Measurements from ENCODE around the gene FGF2. TPM values are rescaled to one million over a fixed set of nuclear protein-coding genes. Genes with fewer than 3 reads are reported as not detected.

Gene FGF2
- 69.2 and 86.5 TPM in 2 replicates for total RNA-seq

DNA sequence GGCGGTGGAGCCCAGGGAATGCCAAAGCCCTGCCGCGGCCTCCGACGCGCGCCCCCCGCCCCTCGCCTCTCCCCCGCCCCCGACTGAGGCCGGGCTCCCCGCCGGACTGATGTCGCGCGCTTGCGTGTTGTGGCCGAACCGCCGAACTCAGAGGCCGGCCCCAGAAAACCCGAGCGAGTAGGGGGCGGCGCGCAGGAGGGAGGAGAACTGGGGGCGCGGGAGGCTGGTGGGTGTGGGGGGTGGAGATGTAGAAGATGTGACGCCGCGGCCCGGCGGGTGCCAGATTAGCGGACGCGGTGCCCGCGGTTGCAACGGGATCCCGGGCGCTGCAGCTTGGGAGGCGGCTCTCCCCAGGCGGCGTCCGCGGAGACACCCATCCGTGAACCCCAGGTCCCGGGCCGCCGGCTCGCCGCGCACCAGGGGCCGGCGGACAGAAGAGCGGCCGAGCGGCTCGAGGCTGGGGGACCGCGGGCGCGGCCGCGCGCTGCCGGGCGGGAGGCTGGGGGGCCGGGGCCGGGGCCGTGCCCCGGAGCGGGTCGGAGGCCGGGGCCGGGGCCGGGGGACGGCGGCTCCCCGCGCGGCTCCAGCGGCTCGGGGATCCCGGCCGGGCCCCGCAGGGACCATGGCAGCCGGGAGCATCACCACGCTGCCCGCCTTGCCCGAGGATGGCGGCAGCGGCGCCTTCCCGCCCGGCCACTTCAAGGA lies at the start of gene FGF2:
Gene FGF2, plus strand, starts transcription at position 279 of the 705 bp plus-strand sequence. Its CDS starts 344 bp downstream, at position 623.
- peak within 1 kb of the TSS; percentile 90 for H3K4me2 ChIP-seq (ENCODE audit: insufficient read depth, low read length)
- no peaks in the 10 kb centered on the region for H3K9me3 ChIP-seq (ENCODE audit: low read depth, low read length)
- no peaks in the 10 kb centered on the region for H3K27me3 ChIP-seq (ENCODE audit: insufficient read depth, low read length)
- TF ChIP-seq CTCF (IDR thresholded peaks at IDR 0.05; ENCODE audit: extremely low read depth, low read depth, low read length) = no peak
- DNase-seq (ENCODE audit: insufficient read length, low spot score, missing footprints) = peak; percentile 95
- H3K27ac ChIP-seq (ENCODE audit: low read depth, low read length) = peak within 1 kb of the TSS; percentile 88
- peaks cover 43% of the 10 kb centered on the region for H3K4me1 ChIP-seq (ENCODE audit: insufficient read depth, low read length)
- peaks cover 29% of the 10 kb centered on the region for H4K20me1 ChIP-seq (ENCODE audit: insufficient read depth, low read length)
- H2AFZ ChIP-seq (ENCODE audit: low read length) = peak within 1 kb of the TSS; percentile 59
- peaks cover 28% of the 10 kb centered on the region for H3K36me3 ChIP-seq (ENCODE audit: insufficient read depth, low read length)
- H3K79me2 ChIP-seq (ENCODE audit: insufficient read depth, low read length) = peaks cover 47% of the 10 kb centered on the region
- peak within 1 kb of the TSS; percentile 91 for H3K4me3 ChIP-seq (ENCODE audit: insufficient read depth, low read length)

- Histone ChIP-seq H3K79me2 (ENCODE audit: insufficient read depth, low read length) (no peaks in the 10 kb centered on the region), H2AFZ (ENCODE audit: low read length) (no peak overlapping the region), H3K4me2 (ENCODE audit: insufficient read depth, low read length) (no peak overlapping the region), H3K9me3 (ENCODE audit: low read depth, low read length) (no peaks in the 10 kb centered on the region), H4K20me1 (ENCODE audit: insufficient read depth, low read length) (no peaks in the 10 kb centered on the region), H3K27me3 (ENCODE audit: insufficient read depth, low read length) (no peaks in the 10 kb centered on the region), H3K4me3 (ENCODE audit: insufficient read depth, low read length) (no peak overlapping the region), H3K4me1 (ENCODE audit: insufficient read depth, low read length) (peaks cover 37% of the 10 kb centered on the region), H3K36me3 (ENCODE audit: insufficient read depth, low read length) (no peaks in the 10 kb centered on the region), H3K27ac (ENCODE audit: low read depth, low read length) (peak overlapping the region; percentile 57)
- no peak for TF ChIP-seq CTCF (IDR thresholded peaks at IDR 0.05; ENCODE audit: extremely low read depth, low read depth, low read length)
- no peak for DNase-seq (ENCODE audit: insufficient read length, low spot score, missing footprints)
Measured at GRCh38 chr4:122776916-122777315, 49.7 kb upstream of the FGF2 start.

- no peak for TF ChIP-seq CTCF (IDR thresholded peaks at IDR 0.05; ENCODE audit: extremely low read depth, low read depth, low read length)
- no peaks in the 10 kb centered on the region for H3K79me2 ChIP-seq (ENCODE audit: insufficient read depth, low read length)
Measured at GRCh38 chr4:122777846-122778673, 48.6 kb upstream of the FGF2 start.

DNA sequence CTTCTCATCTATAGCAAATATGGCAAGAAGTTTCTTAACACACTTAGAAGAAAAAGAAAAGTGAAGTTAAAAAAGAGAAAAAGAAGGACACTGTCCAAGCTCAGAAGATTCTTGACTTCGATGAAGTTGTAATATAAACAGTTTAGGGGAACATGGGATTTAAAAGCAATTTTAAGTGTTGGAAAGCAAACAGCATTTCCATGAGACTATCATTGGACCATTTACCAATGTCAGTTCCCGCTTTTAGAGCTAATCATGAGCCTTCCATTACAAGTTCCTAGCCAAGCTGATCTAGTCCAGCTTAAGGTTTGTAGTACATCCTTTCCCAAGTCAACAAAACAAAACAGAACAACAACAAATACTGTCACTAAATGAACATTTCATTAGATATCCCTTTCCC lies 45.1 kb upstream of the FGF2 start:
- no peak for TF ChIP-seq CTCF (IDR thresholded peaks at IDR 0.05; ENCODE audit: extremely low read depth, low read depth, low read length)
- H3K79me2 ChIP-seq (ENCODE audit: insufficient read depth, low read length) = no peaks in the 10 kb centered on the region
- H3K27me3 ChIP-seq (ENCODE audit: insufficient read depth, low read length) = no peaks in the 10 kb centered on the region
- H3K27ac ChIP-seq (ENCODE audit: low read depth, low read length) = no peak overlapping the region
- H2AFZ ChIP-seq (ENCODE audit: low read length) = peak overlapping the region; percentile 33
- H3K9me3 ChIP-seq (ENCODE audit: low read depth, low read length) = no peaks in the 10 kb centered on the region
- peaks cover 43% of the 10 kb centered on the region for H3K4me1 ChIP-seq (ENCODE audit: insufficient read depth, low read length)
- H3K4me2 ChIP-seq (ENCODE audit: insufficient read depth, low read length) = no peak overlapping the region
- H4K20me1 ChIP-seq (ENCODE audit: insufficient read depth, low read length) = no peaks in the 10 kb centered on the region
- no peak for DNase-seq (ENCODE audit: insufficient read length, low spot score, missing footprints)
- no peak overlapping the region for H3K4me3 ChIP-seq (ENCODE audit: insufficient read depth, low read length)
- no peaks in the 10 kb centered on the region for H3K36me3 ChIP-seq (ENCODE audit: insufficient read depth, low read length)

More at GRCh38 chr4:122777846-122778673, 48.6 kb upstream of the FGF2 start:
- Histone ChIP-seq H2AFZ (ENCODE audit: low read length) (no peak overlapping the region), H3K27ac (ENCODE audit: low read depth, low read length) (peak overlapping the region; percentile 57), H3K27me3 (ENCODE audit: insufficient read depth, low read length) (no peaks in the 10 kb centered on the region), H4K20me1 (ENCODE audit: insufficient read depth, low read length) (no peaks in the 10 kb centered on the region), H3K4me2 (ENCODE audit: insufficient read depth, low read length) (peak overlapping the region; percentile 40), H3K4me1 (ENCODE audit: insufficient read depth, low read length) (peaks cover 36% of the 10 kb centered on the region), H3K4me3 (ENCODE audit: insufficient read depth, low read length) (no peak overlapping the region), H3K9me3 (ENCODE audit: low read depth, low read length) (no peaks in the 10 kb centered on the region), H3K36me3 (ENCODE audit: insufficient read depth, low read length) (no peaks in the 10 kb centered on the region)
- DNase-seq (ENCODE audit: insufficient read length, low spot score, missing footprints) = peak; percentile 41
